Heart right ventricle (tissue), 16 donors: Measurements from ENCODE around the gene TCERG1L. TPM values are rescaled to one million over a fixed set of nuclear protein-coding genes. Genes with fewer than 3 reads are reported as not detected.

Experiments
- ATAC-seq, 8 donors: fragments of 200-7000 bp; cut with Tn5 transposase; one replicate each; pipeline ENCODE4 v1.9.1; 2020; ENCODE audit warnings: mild to moderate bottlenecking in 8 of 8, moderate library complexity in 8 of 8, moderate number of reproducible peaks in 1 of 8
- DNase-seq, 2 donors: peaks; one replicate each; pipeline ENCODE4 v3.0.0-alpha.2; 2020
- H3K27ac ChIP-seq, 10 donors: fragments of 200-600 bp; sonication (generic) in 2 of 10; one replicate each; pipeline versions ENCODE4 v1.5.0 to v1.8.0; 2020 to 2022; ENCODE audit warnings: mild to moderate bottlenecking in 3 of 10
- H3K27me3 ChIP-seq, 7 donors: fragments of 200-600 bp; one replicate each; pipeline ENCODE4 v1.8.0; 2021 to 2022; ENCODE audit warnings: mild to moderate bottlenecking in 2 of 7
- H3K36me3 ChIP-seq, 9 donors: fragments of 200-600 bp; sonication (generic) in 1 of 9; one replicate each; pipeline versions ENCODE4 v1.5.0 to v1.8.0; 2020 to 2022; ENCODE audit warnings: mild to moderate bottlenecking in 2 of 9
- H3K4me1 ChIP-seq, 9 donors: fragments of 200-600 bp; sonication (generic) in 1 of 9; one replicate each; pipeline versions ENCODE4 v1.5.0 to v1.8.0; 2020 to 2022; ENCODE audit warnings: mild to moderate bottlenecking in 4 of 9
- H3K4me3 ChIP-seq, 10 donors: fragments of 200-600 bp; sonication (generic) in 2 of 10; one replicate each; pipeline versions ENCODE4 v1.5.0 to v1.8.0; 2020 to 2022; ENCODE audit warnings: mild to moderate bottlenecking in 7 of 10, moderate library complexity in 2 of 10
- H3K9me3 ChIP-seq, 11 donors: fragments of 200-600 bp in 10 of 11; sonication (generic) in 2 of 11; one replicate each; pipeline versions ENCODE4 v1.5.0 to v1.8.0; 2013 to 2022; ENCODE audit warnings: mild to moderate bottlenecking in 2 of 11, control low read depth in 1 of 11, moderate library complexity in 1 of 11
- CTCF ChIP-seq, 9 donors: fragments of 200-600 bp; sonication (generic) in 2 of 9; IDR thresholded peaks; one replicate each; pipeline versions ENCODE4 v1.5.0 to v1.8.0; 2021 to 2022; ENCODE audit warnings: antibody characterized with exemption in 9 of 9, mild to moderate bottlenecking in 5 of 9, moderate library complexity in 1 of 9
- WGBS, 2 donors: extraction: QIAGEN DNeasy Blood & Tissue Kit; methylation state at CpG; one replicate each; pipeline ENCODE4 v1.1.7; 2013; ENCODE audit warnings: inconsistent platforms in 1 of 2; 5-methylcytosine and 5-hydroxymethylcytosine counted together
- intact Hi-C, 10 donors: fragments of 100-400 bp; cut with DNase I; formaldehyde crosslinking; loops; one replicate each; pipeline versions ENCODE4 v1.11.1 to v1.14.2; 2022
- polyA plus RNA-seq, 2 donors: library from polyadenylated mRNA; stranded (reverse); fragments of 200-250 nt; gene quantifications; one replicate each; pipeline ENCODE4 v1.2.3, GENCODE V29; 2013
- total RNA-seq, 10 donors: library from RNA; stranded (reverse); fragmentation: NEBNext Ultra II Directional in 3 of 10; extraction: Animal tissue kit (Norgen Biotek cat#: 25700) in 3 of 10; gene quantifications; one replicate each; pipeline versions ENCODE4 v1.2.1 to v1.2.4, GENCODE V29; 2021 to 2023
- donor health status: Arrhythmogenic right ventricular cardiomyopathy.
- donor health status: ischemic (EF 13 %, LVEDD 7.1; RV severe dilation, severe dysfunction).
- donor health status: healthy with polysubstance abuse.
- donor health status: DM: no; HTN: yes; CAD: no.
- donor health status: DM: no; HTN: no; CAD: no.
- donor health status: ischemic (EF 25% LVEDD 6.9; RV normal size, moderate dysfunction).
- donor health status: ischemic (EF 25% LVEDD 5.7; RV mildly dilated, moderate dysfunction).
- donor health status: healthy.
- donor health status: DM: yes; HTN: yes; CAD: no.
- donor health status: Ischemic cardiomyopathy.
- donor health status: ischemic (EF 35%, LVEDD 5.7; RV mildly dilated, moderate dysfunction).
- donor health status: nonischemic (EF 11% LVEDD 7.7; RV severe dilation, severe dysfunction).
- donor health status: DM: yes; HTN: yes; CAD: no.
- donor health status: PGD.
- donor health status: ischemic (EF 29% LVEDD 5.4; RV normal size, mild dysfunction).
- donor health status: nonischemic (EF 23%, LVEDD 6.1; RV moderate dilation, normal function).

TCERG1L gene
- total and polyA plus RNA-seq, 12 donors, result 0.09 TPM; not detected in 10

- H3K4me1 ChIP-seq, result no peaks in the 10 kb centered on the region
- 88 to 91% methylated on average over 19 of the region's 19 CpGs for WGBS, 2 donors
- H3K27ac ChIP-seq, result no peak overlapping the region
- DNase-seq (no peak), ATAC-seq (no peak)
- H3K4me3 ChIP-seq, result no peak overlapping the region
- TF ChIP-seq CTCF (IDR thresholded peaks at IDR 0.05), result no peak
- intact Hi-C loops, result no loop called here
- no peaks in the 10 kb centered on the region for H3K9me3 ChIP-seq
- H3K27me3 ChIP-seq, result peaks cover 0 to 69% (median 24%) of the 10 kb centered on the region in 7 donors
- no peaks in the 10 kb centered on the region for H3K36me3 ChIP-seq
Observed at GRCh38 chr10:131160219-131160875, 151.2 kb downstream of the TCERG1L start.

GRCh38 chr10:131159771-131160170 lies 151.8 kb downstream of the TCERG1L start:
- H3K9me3 ChIP-seq, result no peaks in the 10 kb centered on the region
- H3K27ac ChIP-seq, result no peak overlapping the region
- WGBS, 2 donors, result 77 to 82% methylated on average over 9 of the region's 9 CpGs
- H3K36me3 ChIP-seq, result no peaks in the 10 kb centered on the region
- no peaks in the 10 kb centered on the region for H3K4me1 ChIP-seq
- DNase-seq (no peak), ATAC-seq (no peak)
- TF ChIP-seq CTCF (IDR thresholded peaks at IDR 0.05), result no peak
- peaks cover 0 to 69% (median 28%) of the 10 kb centered on the region in 7 donors for H3K27me3 ChIP-seq
- intact Hi-C loops, result no loop called here
- no peak overlapping the region for H3K4me3 ChIP-seq

- Histone ChIP-seq H3K4me3 (no peak overlapping the region), H3K27me3 (peaks cover 0 to 72% (median 32%) of the 10 kb centered on the region in 7 donors), H3K9me3 (no peaks in the 10 kb centered on the region), H3K4me1 (no peaks in the 10 kb centered on the region), H3K36me3 (no peaks in the 10 kb centered on the region), H3K27ac (no peak overlapping the region)
- TF ChIP-seq CTCF (IDR thresholded peaks at IDR 0.05), result no peak
- 89 to 94% methylated on average over 17 of the region's 17 CpGs for WGBS, 2 donors
- intact Hi-C loops, result no loop called here
- no peak for ATAC-seq
- DNase-seq, result no peak
Observed at GRCh38 chr10:131158695-131159094, 152.8 kb downstream of the TCERG1L start.

- no peak overlapping the region for H3K4me3 ChIP-seq
Observed at GRCh38 chr10:131157899-131158298, 153.6 kb downstream of the TCERG1L start.

More at GRCh38 chr10:131157899-131158298, 153.6 kb downstream of the TCERG1L start:
- intact Hi-C loops, result no loop called here
- ATAC-seq, result no peak
- Histone ChIP-seq H3K4me1 (no peaks in the 10 kb centered on the region), H3K27me3 (peaks cover 0 to 73% (median 36%) of the 10 kb centered on the region in 7 donors), H3K36me3 (no peaks in the 10 kb centered on the region), H3K27ac (no peak overlapping the region), H3K9me3 (peaks cover 0 to 5% (median 0%) of the 10 kb centered on the region in 11 donors)
- 74 to 84% methylated on average over 10 of the region's 10 CpGs for WGBS, 2 donors
- DNase-seq, result no peak
- TF ChIP-seq CTCF (IDR thresholded peaks at IDR 0.05), result no peak
